EL (cell line): ENCODE measurements around the gene PRKAR1A.
A peak's percentile ranks its signal among the peaks of the same experiment; 100 is the strongest.
"Not testable (repeated sequence)": the region's sequence is repeated elsewhere in the genome, so short reads cannot be mapped to it uniquely, and the experiment has no call there.

Source experiments
- DNase-seq: peaks from one replicate; pipeline ENCODE4 v3.0.0-alpha.2; 2016

The PRKAR1A gene

DNA sequence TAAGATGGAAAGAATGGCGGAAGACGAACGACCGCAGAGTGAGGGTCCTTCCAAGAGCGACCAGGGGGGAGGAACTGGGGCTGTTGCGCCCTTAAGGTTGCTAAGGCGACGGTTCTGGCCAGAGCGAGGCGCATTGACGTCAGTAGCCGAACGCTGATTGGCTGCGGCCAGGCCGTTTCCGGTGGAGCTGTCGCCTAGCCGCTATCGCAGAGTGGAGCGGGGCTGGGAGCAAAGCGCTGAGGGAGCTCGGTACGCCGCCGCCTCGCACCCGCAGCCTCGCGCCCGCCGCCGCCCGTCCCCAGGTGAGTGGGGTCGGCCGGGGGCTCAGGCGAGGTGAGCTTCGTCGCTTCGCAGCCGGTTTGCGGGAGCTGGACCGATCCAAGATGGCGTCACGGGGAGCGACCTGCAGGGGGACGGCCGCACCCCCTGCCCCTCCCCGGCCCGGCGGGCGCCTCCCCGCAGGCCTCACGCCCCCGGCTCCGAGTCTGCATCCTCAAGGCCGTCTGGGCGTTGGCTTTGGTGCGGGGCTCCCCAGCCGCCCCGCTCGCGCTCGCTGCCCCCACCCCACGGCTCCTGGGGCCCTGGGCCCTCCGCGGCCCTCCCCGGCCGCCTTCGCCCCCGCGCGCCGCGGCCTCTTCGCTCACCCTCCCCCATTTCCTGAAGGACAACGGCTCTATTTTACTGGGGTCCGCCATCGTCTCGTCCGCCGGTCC is at the start of gene PRKAR1A:
TSS of gene PRKAR1A (plus strand) at position 184 of the 713 bp plus-strand sequence. CDS start 2,970 bp downstream, outside the sequence.
- peak; percentile 95 for DNase-seq

GRCh38 chr17:68463211-68464019 is 48.8 kb upstream of the PRKAR1A start:
- DNase-seq: no peak

DNA sequence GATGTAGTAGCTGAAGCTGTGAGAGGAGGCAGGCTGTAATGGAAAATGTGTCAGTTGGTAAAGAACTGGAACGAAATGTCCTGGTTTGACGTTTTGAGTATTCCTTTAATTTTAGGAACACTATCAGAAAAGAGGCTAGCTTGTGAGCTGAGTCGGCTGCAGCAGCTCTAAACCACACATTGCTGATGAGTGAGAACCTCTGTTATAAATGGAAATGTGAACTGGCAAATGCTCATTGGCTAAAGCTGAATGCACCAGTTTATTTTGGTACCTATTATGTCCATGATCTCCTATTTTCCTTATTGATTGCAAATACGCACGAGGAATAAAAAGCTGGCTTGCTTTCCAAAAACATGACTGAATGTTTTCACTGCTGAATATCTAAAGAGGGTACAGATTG is 43.9 kb upstream of the PRKAR1A start:
- DNase-seq: no peak

DNA sequence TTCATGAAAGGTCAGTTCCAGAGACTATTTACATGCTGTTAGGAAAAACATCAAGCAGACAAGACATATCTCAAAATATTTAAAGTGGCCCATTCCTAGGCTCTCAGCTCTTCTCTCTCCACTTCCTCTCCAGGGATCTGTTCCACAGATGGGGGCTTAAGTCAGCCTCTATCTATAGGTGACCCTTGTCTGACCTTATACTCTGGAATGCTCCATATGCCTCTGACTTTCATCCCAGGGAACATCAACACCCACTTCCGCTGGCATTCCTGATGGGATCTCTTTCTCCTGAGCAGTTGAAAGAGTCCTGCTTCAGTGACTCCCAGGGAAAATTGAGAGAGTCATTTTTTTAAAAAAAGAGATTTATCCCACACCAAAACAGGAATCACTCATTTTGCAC is 43.4 kb upstream of the PRKAR1A start:
- DNase-seq: peak; percentile 56

DNA sequence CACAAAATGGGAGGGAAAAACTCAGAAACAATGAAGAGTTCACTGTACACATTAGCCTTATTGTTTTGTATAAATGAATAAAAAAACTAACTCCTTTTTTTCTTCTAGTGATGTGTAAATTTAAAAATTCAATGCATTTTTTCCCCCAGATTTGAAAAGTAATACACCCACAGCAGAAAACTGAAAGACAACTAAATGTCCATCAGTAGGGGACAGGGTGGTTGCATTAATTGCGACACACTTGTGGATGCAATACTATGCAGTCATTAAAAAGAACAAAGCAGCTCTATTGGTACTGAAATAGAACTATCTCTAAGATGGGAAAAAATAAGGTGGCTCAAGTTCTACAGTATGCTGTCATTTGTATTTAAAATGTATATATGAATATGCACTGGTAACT is 41.3 kb upstream of the PRKAR1A start:
- no peak for DNase-seq

DNA sequence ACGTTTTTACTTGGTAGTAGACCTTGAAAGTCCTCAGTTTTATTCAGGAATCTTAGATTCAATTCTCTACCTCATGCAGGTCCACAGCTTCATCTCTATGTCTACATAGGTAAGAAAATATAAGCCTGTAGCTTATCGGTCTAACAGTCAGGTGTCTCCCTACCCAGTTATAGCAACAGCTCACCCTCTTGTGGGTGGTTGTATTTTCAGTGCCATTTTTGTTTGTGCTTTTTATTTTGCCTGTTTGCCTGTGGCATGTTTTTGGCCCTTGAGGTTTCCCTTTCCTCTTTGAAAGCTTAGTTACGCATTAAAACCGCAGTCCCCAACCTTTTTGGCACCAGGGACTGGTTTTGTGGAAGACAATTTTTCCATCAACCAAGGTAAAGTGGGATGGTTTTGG is 31.3 kb upstream of the PRKAR1A start:
- DNase-seq: no peak

DNA sequence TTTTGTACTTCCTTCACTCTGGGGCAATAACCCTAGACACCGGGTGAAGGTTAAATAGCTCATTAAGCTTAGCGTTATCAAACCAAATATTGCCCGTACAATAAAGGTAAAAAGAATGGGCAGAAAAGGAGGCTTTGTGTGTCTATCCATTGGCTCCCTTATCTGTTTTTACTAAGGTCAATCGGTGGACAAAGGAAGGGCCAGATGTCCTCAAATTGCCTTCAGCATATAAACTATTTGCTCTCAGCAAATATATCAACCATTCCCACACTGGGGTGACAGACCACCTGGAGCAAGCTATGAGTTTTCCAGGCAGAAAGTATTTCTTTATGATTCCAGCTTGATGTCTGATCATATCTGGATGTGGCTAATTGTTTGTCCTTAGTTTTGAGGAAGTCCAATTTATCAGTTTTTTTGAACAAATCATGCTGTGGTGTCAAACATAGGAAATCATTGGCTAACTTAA is 29.6 kb upstream of the PRKAR1A start:
- DNase-seq: no peak

DNA sequence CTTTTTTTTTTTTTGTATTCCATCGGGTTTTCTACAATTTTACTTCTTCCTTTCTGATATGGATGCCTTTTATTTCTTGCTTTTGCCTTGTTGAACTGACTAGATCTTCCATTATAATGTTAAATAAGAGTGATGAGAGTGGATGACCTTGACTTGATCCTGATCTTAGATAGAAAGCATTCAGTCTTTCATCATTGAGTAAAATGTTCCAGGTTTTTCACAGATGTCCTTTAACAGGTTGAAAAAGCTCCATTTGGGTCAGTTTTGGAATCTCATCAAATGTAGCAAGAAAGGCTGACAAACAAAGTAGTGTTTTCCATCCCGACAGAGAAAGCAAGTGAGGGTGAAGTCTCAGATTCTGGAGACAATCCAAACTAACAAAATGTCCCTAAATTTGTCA is 27.8 kb upstream of the PRKAR1A start:
- DNase-seq: no peak

GRCh38 chr17:68489919-68490318 is 22.3 kb upstream of the PRKAR1A start:
- DNase-seq: no peak

- DNase-seq: no peak
Observed at GRCh38 chr17:68491381-68492231, 20.6 kb upstream of the PRKAR1A start.

DNA sequence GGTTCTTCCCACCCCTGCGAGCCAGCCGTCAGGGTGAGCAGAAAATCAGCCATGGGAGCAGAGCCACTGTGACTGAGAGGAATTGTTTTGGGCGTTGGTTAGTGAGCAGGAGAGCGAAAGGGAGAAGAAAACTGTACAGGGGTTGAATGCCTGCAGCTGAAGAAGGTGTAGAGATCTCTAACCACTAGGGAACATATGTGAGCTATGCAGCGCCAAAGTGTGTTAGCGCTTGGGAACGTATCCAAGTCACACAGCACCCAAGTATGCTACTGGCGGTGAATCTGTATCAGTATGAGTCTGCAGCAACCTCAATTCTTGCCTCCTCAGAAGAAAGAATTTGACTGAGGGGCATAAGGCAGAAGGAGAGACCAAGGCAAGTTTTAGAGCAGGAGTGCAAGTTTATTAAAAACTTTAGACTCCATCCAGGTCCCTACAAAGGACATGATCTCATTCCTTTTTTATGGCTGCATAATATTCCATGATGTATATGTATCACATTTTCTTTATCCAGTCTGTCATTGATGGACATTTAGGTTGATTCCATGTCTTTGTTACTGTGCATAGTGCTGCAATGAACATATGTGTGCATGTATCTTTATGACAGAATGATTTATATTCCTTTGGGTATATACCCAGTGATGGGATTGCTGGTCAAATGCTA is 19.7 kb upstream of the PRKAR1A start:
- not testable (repeated sequence) for DNase-seq

DNA sequence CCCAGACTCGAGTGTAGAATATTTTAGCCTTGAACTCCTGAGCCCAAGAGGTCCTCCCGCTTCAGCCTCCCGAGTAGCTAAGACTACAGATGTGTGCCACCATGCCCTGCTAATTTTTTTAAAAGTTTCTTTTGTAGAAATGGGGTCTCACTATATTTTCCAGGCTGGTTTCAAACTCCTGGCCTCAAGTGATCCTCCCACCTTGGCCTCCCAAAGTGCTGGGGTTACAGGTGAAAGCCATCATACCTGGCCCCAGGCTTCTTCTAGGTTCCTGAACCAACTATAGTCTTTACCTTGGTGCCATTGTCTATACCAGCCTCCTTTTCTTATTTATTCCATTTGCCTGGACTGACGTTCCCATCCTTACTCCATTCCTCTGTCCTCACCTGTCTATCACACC is 17.1 kb upstream of the PRKAR1A start:
- no peak for DNase-seq

DNA sequence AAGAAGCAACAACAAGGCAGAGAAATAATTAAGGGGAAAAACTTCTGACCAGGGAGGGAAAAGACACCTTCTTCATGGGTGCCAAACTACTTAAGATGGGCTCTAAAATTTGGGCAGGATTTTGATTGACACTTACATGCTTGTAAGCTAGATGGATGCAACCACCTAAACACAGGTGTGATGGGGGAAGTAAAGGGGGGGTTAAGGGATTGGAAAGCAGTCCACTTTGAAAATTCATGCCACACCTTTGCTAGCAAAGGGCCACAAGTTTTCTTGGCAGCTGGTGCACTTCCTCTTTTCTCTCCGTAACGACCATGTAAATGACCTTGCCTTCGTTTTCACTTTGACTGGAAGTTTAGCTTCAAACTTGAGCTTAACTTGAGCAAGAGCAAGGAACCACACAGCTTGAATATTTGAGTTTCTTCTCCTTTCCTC is 14.3 kb upstream of the PRKAR1A start:
- no peak for DNase-seq

DNA sequence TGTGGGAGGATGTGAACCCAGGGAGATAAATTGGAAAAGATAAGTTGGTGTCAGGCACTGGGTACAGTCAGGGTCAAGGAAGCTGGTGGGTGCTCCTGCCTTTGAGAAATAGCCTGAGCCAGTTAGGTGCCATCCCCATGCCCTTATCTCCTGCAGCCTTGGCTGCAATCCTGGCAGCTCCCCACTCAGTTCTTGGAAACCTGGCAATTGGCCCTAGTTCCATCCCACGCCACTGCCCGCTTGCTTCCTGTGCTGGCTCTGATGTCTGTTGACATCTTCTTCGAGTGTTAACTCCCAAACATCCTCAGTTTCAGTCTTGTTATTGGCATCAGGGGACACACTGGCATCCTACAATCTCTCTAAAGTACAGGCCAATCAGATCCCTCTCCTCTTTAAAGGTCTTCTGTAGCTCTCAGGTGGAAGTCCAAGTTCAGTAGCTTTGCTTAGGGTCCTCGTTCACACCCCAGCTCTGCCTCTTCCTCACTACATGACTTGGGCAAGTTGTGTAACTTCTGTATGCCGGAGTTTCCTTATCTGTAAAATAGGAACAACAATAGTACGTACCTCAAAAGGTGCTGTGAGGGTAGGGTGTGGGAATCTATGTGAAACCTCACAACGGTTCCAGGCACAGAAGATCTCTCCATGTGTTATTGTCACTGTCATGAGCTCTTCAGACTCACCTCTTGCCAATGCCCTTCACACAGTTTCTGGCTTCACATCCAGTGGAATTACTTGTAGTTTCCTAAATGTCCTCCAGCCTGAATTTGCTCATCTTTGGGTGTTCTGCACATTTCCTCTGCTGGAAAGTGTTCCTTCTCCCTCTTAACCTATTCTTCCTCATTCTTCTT is 13.5 kb upstream of the PRKAR1A start:
- no peak for DNase-seq

GRCh38 chr17:68499587-68499986 is 12.6 kb upstream of the PRKAR1A start:
- no peak for DNase-seq

- DNase-seq: no peak
Observed at GRCh38 chr17:68501074-68501473, 11.2 kb upstream of the PRKAR1A start.

GRCh38 chr17:68505951-68506350 is 6.3 kb upstream of the PRKAR1A start:
- DNase-seq: no peak

DNA sequence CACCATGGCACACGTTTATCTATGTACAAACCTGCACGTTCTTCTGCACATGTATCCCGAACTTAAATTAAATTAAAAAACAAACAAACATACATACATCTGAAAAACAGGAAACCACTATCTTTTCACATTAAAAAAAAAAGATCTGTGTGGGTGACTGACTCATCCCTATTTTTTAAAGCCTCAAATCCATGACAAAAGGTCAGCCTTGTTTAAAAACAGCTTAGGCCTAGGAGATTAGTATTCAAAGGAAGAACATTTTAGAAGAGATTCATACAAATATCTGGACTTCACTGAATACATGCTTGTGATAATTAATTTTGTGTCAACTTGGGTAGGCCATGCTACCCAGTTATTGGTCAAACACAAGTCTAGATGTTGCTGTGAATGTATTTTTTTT is 4.7 kb upstream of the PRKAR1A start:
- no peak for DNase-seq

DNA sequence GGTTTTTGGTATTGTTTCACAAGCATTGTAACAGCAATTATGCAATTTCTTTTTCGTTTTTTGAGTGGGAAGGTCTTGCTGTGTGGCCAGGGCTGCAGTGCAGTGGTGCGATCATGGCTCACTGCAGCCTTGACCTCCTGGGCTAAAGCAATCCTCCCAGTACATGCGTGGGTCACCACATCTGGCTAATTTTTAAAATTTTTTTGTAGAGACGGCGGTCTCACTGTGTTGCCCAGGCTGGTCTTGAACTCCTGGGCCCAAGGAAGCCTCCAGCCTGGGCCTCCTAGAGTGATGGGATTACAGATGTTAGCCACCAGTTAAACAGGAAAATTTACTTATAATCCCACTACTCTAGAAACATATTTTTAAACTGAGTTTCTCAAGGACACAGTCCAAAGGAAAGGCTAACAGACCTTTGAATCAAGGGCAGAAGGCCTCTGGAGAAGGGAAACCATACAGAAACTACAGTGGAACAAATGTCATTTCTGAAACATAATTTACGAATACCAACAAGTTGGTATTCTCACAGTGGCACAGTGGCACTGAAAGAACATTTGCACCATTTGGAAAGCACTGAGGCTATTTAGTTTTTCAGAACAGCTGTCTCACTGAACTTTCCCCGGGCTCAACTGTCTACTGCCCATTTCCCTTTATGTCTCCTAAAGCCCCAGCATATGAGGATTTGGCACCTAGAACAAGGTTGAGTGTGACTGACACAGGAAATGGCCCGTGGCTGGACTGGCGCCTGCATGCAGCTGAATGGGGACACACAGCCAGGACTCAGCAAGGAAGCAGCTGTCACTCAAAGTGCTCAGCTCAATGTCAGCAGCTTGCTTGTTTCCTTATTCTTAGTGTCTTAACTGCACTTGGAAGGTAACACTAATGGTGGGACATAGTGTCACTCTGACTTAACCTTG is 2.8 kb upstream of the PRKAR1A start:
- DNase-seq: no peak

DNA sequence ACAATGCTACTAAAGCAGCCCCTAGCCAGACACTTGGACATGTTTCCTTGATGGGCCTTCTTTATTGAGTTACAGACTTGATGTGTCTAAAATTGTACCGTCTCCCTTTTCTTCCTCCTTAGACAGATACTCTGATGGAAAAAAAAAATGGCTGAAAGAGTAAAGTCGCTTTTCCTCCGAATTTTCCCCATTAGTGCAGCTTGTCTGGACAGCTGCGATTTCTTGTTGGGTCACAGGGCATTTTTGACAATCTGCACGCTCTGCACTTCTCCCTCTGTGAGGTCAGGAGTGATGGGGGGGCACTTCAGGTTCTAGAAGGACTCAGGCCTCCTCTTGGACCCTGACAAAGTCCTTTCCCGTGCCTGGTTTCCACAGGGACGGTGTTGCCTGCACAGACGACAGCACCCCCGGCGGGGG is 968 bp upstream of the PRKAR1A start:
- DNase-seq: no peak
